ENCODE measurements around the gene FAF1.

DNA sequence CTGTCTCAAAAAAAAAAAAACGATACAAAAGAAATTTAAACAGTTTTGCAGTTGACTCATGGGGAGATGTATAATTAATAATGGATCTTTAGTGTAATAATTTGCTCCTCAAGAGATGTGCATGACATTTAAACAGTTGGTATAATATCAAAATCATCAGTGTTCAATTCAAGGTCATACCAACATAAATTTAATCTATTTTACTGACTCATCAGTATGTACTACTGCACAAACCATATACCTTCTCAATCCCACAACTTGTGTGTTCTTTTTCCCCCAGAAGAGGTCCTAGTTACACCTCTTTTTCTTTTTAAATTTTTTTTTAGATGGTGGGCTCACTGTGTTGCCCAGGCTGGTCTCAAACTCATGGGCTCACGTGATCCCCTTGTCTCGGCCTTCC is 33.6 kb upstream of the FAF1 start:
- no peak for TF ChIP-seq EP300 (IDR thresholded peaks at IDR 0.05; ENCODE audit: borderline replicate concordance)
- TF ChIP-seq EGR1 (IDR thresholded peaks at IDR 0.05), result no peak
- TF ChIP-seq, protein P1, sequence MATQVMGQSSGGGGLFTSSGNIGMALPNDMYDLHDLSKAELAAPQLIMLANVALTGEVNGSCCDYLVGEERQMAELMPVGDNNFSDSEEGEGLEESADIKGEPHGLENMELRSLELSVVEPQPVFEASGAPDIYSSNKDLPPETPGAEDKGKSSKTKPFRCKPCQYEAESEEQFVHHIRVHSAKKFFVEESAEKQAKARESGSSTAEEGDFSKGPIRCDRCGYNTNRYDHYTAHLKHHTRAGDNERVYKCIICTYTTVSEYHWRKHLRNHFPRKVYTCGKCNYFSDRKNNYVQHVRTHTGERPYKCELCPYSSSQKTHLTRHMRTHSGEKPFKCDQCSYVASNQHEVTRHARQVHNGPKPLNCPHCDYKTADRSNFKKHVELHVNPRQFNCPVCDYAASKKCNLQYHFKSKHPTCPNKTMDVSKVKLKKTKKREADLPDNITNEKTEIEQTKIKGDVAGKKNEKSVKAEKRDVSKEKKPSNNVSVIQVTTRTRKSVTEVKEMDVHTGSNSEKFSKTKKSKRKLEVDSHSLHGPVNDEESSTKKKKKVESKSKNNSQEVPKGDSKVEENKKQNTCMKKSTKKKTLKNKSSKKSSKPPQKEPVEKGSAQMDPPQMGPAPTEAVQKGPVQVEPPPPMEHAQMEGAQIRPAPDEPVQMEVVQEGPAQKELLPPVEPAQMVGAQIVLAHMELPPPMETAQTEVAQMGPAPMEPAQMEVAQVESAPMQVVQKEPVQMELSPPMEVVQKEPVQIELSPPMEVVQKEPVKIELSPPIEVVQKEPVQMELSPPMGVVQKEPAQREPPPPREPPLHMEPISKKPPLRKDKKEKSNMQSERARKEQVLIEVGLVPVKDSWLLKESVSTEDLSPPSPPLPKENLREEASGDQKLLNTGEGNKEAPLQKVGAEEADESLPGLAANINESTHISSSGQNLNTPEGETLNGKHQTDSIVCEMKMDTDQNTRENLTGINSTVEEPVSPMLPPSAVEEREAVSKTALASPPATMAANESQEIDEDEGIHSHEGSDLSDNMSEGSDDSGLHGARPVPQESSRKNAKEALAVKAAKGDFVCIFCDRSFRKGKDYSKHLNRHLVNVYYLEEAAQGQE (IDR thresholded peaks at IDR 0.05; ENCODE audit: low read depth), result no peak
- TF ChIP-seq TAF1 (IDR thresholded peaks at IDR 0.05; ENCODE audit: low read depth), result no peak
- TF ChIP-seq, protein P2, sequence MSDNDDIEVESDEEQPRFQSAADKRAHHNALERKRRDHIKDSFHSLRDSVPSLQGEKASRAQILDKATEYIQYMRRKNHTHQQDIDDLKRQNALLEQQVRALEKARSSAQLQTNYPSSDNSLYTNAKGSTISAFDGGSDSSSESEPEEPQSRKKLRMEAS (IDR thresholded peaks at IDR 0.05), result no peak
- no peak for TF ChIP-seq YY1 (IDR thresholded peaks at IDR 0.05; ENCODE audit: low read depth)
- no peak for TF ChIP-seq CEBPB (IDR thresholded peaks at IDR 0.05)
- TF ChIP-seq RAD21 (IDR thresholded peaks at IDR 0.05; ENCODE audit: low read depth), result no peak
- TF ChIP-seq TCF12 (IDR thresholded peaks at IDR 0.05; ENCODE audit: low read depth), result no peak
- TF ChIP-seq ZBTB7A (IDR thresholded peaks at IDR 0.05; ENCODE audit: low read depth), result no peak
- TF ChIP-seq CREB1 (IDR thresholded peaks at IDR 0.05; ENCODE audit: low read depth), result no peak
